ENCODE data around the gene DDR1. TPM values are rescaled to one million over a fixed set of nuclear protein-coding genes. Genes with fewer than 3 reads are reported as not detected.
A peak's percentile ranks its signal among the peaks of the same experiment; 100 is the strongest.

The DDR1 gene
- polyA plus RNA-seq (2013, experiment 1 of 2): 144 TPM
- polyA plus RNA-seq (2013, experiment 2 of 2): 140 TPM

DNA sequence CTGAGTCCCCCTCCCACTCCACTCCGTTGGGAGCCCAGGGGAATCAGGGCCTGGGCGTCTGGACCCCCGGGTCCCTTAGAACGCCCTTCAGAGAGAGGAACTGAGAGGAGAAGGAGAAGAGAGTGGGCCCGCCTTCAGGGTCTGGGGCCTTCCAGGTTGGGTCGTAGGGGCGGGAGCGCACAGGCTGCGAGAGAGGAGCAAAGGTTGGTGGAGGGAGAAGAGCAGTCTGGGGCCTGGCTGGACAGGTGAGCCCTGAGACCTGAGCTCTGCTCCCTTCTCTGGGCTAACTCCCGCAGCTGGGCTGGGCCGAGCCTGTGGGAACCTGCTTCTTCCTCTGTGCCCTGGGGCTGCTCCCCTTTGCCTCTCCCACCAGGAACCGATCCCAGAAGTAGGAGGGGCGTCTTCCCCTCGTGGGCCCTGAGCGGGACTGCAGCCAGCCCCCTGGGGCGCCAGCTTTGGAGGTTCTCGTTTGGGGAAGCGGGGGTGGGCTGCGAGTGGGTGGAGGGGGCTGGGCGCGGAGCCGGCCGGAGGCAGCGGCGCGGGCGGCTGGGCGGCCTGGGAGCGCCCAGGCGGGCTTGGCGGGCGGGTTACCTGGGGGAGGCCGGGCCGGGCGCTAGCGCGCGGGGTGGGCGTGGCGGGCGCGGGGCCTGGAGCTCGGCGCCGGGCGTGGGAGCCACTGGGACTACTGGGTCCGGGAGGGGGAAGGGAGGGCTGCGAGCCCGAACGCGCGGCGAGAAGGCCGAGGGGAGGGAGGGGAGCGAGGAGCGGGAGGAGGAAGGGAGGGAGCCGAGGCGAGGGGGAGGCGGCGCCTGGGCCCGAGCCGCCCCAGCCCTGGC, at the start of gene DDR1:
Gene DDR1 (plus strand): TSS at position 835 of the 836 bp plus-strand sequence. CDS start 4,211 bp downstream, outside the sequence.
- Histone ChIP-seq H3K79me1 (ENCODE audit: low read depth, low read length) (peaks cover 9% of the 10 kb centered on the region), H3K9me3 (replicated peaks in 1 of 2; ENCODE audit: control insufficient read depth in 2 of 2, insufficient read depth in 1 of 2, low read depth in 1 of 2, low read length in 2 of 2) (no peaks in the 10 kb centered on the region), H3K4me2 (ENCODE audit: insufficient read depth, low read length, poor library complexity, severe bottlenecking) (peak within 1 kb of the TSS; percentile 92), H3K4me3 (ENCODE audit: low read length in 2 of 2) (peak within 1 kb of the TSS; percentile 61 to 80), H3K36me3 (replicated peaks in 1 of 2; ENCODE audit: control insufficient read depth in 2 of 2, insufficient read depth in 2 of 2, low read length in 2 of 2) (peaks cover 6 to 32% of the 10 kb centered on the region in 2 donors), H3K4ac (ENCODE audit: low read length) (peak within 1 kb of the TSS; percentile 81), H2BK120ac (ENCODE audit: low read depth, low read length) (peak within 1 kb of the TSS; percentile 99), H2AK5ac (ENCODE audit: low read depth, low read length) (peak within 1 kb of the TSS; percentile 100), H2BK15ac (ENCODE audit: low read length) (peak within 1 kb of the TSS; percentile 99), H2BK5ac (ENCODE audit: low read length) (peak within 1 kb of the TSS; percentile 93), H3K27ac (replicated peaks; ENCODE audit: low read length) (peak within 1 kb of the TSS; percentile 99), H4K91ac (ENCODE audit: low read depth, low read length, poor library complexity) (peak within 1 kb of the TSS; percentile 94), H2AFZ (ENCODE audit: low read length) (no peak within 1 kb of the TSS), H3K23ac (ENCODE audit: low read depth, low read length, poor library complexity) (peak within 1 kb of the TSS; percentile 94), H3K9ac (ENCODE audit: low read depth, low read length, poor library complexity) (peak within 1 kb of the TSS; percentile 96), H3K27me3 (ENCODE audit: control insufficient read depth in 3 of 3, insufficient read depth in 3 of 3, low read depth in 1 of 3, low read length in 3 of 3) (no peaks in the 10 kb centered on the region), H3K18ac (ENCODE audit: low read length) (peak within 1 kb of the TSS; percentile 94), H3K14ac (ENCODE audit: low read length) (peak within 1 kb of the TSS; percentile 99), H2BK12ac (ENCODE audit: low read length) (peak within 1 kb of the TSS; percentile 24), H4K8ac (ENCODE audit: low read depth, low read length) (no peak within 1 kb of the TSS), H3K4me1 (ENCODE audit: control insufficient read depth in 2 of 2, insufficient read depth in 1 of 2, low read depth in 1 of 2, low read length in 2 of 2) (peaks cover 37 to 46% of the 10 kb centered on the region in 2 donors)
- DNase-seq (ENCODE audit: low spot score): peak; percentile 43
- no CpG with 5 or more reads among the region's 62 CpGs for WGBS, 2 donors (ENCODE audit: extremely low coverage in 2 of 2, insufficient read length in 2 of 2, insufficient replicate concordance in 1 of 2)

DNA sequence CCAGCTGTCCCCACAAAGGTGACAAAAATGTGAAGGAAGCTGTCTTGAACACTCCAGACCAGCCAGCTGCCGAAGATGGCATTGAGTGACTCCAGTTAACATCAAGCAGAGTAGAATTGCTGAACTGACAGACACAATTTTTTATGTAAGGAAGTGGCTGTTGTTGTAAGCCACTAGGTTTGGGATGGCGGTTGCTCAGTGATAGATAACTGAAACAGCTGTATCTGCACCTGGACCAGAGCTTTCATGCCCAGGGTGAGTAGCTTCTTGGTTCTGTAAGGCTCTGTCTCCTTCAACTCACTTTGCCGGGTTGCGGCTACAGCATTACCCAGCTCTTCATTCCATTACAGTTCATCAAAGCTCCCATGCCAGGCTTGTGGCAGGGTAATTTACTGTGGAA, 49.7 kb upstream of the DDR1 start:
- H4K8ac ChIP-seq (ENCODE audit: low read depth, low read length): no peak overlapping the region
- no peaks in the 10 kb centered on the region for H3K36me3 ChIP-seq (replicated peaks in 1 of 2; ENCODE audit: control insufficient read depth in 2 of 2, insufficient read depth in 2 of 2, low read length in 2 of 2)
- no peak overlapping the region for H3K4me3 ChIP-seq (ENCODE audit: low read length in 2 of 2)
- peak overlapping the region; percentile 19 for H3K18ac ChIP-seq (ENCODE audit: low read length)
- no peak for DNase-seq (ENCODE audit: low spot score)
- no peak overlapping the region for H2BK120ac ChIP-seq (ENCODE audit: low read depth, low read length)
- no peak overlapping the region for H3K9ac ChIP-seq (ENCODE audit: low read depth, low read length, poor library complexity)
- H3K27me3 ChIP-seq (ENCODE audit: control insufficient read depth in 3 of 3, insufficient read depth in 3 of 3, low read depth in 1 of 3, low read length in 3 of 3): no peaks in the 10 kb centered on the region
- H2BK15ac ChIP-seq (ENCODE audit: low read length): peak overlapping the region; percentile 40
- no peaks in the 10 kb centered on the region for H3K9me3 ChIP-seq (replicated peaks in 1 of 2; ENCODE audit: control insufficient read depth in 2 of 2, insufficient read depth in 1 of 2, low read depth in 1 of 2, low read length in 2 of 2)
- no peak overlapping the region for H3K27ac ChIP-seq (replicated peaks; ENCODE audit: low read length)
- no peak overlapping the region for H2AK5ac ChIP-seq (ENCODE audit: low read depth, low read length)
- H4K91ac ChIP-seq (ENCODE audit: low read depth, low read length, poor library complexity): no peak overlapping the region
- no peaks in the 10 kb centered on the region for H3K79me1 ChIP-seq (ENCODE audit: low read depth, low read length)
- no peak overlapping the region for H2BK5ac ChIP-seq (ENCODE audit: low read length)
- H3K4me2 ChIP-seq (ENCODE audit: insufficient read depth, low read length, poor library complexity, severe bottlenecking): no peak overlapping the region
- H3K23ac ChIP-seq (ENCODE audit: low read depth, low read length, poor library complexity): no peak overlapping the region
- no peak overlapping the region for H3K4ac ChIP-seq (ENCODE audit: low read length)
- no peak overlapping the region for H2BK12ac ChIP-seq (ENCODE audit: low read length)
- H3K14ac ChIP-seq (ENCODE audit: low read length): no peak overlapping the region
- peaks cover 2 to 12% of the 10 kb centered on the region in 2 donors for H3K4me1 ChIP-seq (ENCODE audit: control insufficient read depth in 2 of 2, insufficient read depth in 1 of 2, low read depth in 1 of 2, low read length in 2 of 2)
- H2AFZ ChIP-seq (ENCODE audit: low read length): no peak overlapping the region
- no CpG with 5 or more reads among the region's 4 CpGs for WGBS, 2 donors (ENCODE audit: extremely low coverage in 2 of 2, insufficient read length in 2 of 2, insufficient replicate concordance in 1 of 2)

DNA sequence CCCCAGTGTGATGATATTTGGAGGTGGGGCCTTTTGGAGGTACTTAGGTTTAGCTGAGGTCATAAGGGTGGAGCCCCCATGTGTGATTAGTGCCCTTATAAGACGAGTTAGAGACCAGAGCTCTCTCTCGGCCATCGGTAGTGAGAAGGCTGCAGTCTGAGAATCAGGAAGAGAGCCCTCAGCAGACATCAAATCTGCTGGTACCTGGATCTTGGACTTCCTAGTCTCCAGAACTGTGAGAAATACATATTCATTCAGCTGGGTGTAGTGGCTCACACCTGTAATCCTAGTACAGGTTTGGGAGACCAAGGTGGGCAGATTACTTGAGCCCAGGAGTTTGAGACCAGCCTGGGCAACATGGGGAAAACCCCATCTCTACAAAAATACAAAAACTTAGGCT, 48.7 kb upstream of the DDR1 start:
- DNase-seq (ENCODE audit: low spot score): no peak
- no peaks in the 10 kb centered on the region for H3K27me3 ChIP-seq (ENCODE audit: control insufficient read depth in 3 of 3, insufficient read depth in 3 of 3, low read depth in 1 of 3, low read length in 3 of 3)
- H3K9me3 ChIP-seq (replicated peaks in 1 of 2; ENCODE audit: control insufficient read depth in 2 of 2, insufficient read depth in 1 of 2, low read depth in 1 of 2, low read length in 2 of 2): no peaks in the 10 kb centered on the region
- H2AFZ ChIP-seq (ENCODE audit: low read length): no peak overlapping the region
- H3K36me3 ChIP-seq (replicated peaks in 1 of 2; ENCODE audit: control insufficient read depth in 2 of 2, insufficient read depth in 2 of 2, low read length in 2 of 2): no peaks in the 10 kb centered on the region
- no peak overlapping the region for H2BK5ac ChIP-seq (ENCODE audit: low read length)
- H3K23ac ChIP-seq (ENCODE audit: low read depth, low read length, poor library complexity): no peak overlapping the region
- H2BK15ac ChIP-seq (ENCODE audit: low read length): no peak overlapping the region
- no peak overlapping the region for H3K4me3 ChIP-seq (ENCODE audit: low read length in 2 of 2)
- no peak overlapping the region for H3K9ac ChIP-seq (ENCODE audit: low read depth, low read length, poor library complexity)
- no peak overlapping the region for H4K8ac ChIP-seq (ENCODE audit: low read depth, low read length)
- peaks cover 4 to 12% of the 10 kb centered on the region in 2 donors for H3K4me1 ChIP-seq (ENCODE audit: control insufficient read depth in 2 of 2, insufficient read depth in 1 of 2, low read depth in 1 of 2, low read length in 2 of 2)
- H2AK5ac ChIP-seq (ENCODE audit: low read depth, low read length): no peak overlapping the region
- no peak overlapping the region for H2BK12ac ChIP-seq (ENCODE audit: low read length)
- no peak overlapping the region for H2BK120ac ChIP-seq (ENCODE audit: low read depth, low read length)
- H3K79me1 ChIP-seq (ENCODE audit: low read depth, low read length): no peaks in the 10 kb centered on the region
- WGBS, 2 donors (ENCODE audit: extremely low coverage in 2 of 2, insufficient read length in 2 of 2, insufficient replicate concordance in 1 of 2): no CpG with 5 or more reads among the region's 3 CpGs
- H3K4me2 ChIP-seq (ENCODE audit: insufficient read depth, low read length, poor library complexity, severe bottlenecking): no peak overlapping the region
- H3K27ac ChIP-seq (replicated peaks; ENCODE audit: low read length): no peak overlapping the region
- no peak overlapping the region for H4K91ac ChIP-seq (ENCODE audit: low read depth, low read length, poor library complexity)
- no peak overlapping the region for H3K4ac ChIP-seq (ENCODE audit: low read length)
- H3K14ac ChIP-seq (ENCODE audit: low read length): no peak overlapping the region
- H3K18ac ChIP-seq (ENCODE audit: low read length): no peak overlapping the region

DNA sequence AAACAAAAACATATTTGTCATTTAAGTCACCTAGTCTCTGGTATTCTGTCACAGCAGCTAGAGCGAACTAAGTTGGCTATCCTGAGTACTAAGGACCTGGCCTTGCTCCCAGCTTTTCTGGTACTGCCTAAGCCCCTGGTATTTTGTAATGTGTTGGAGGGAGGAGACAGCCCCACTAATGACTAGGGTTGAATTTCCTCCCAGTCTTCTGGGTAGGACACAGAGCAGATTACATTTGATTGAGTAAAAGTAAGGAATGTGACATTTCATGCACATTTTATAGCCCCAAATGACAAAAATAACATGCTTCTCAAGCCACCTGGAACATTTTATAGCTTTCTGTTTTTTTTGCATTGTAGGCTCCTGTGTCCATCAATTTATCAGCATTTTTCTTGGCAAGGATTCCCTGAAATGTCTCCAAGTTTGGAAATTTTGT, 47.9 kb upstream of the DDR1 start:
- Histone ChIP-seq H2BK5ac (ENCODE audit: low read length) (no peak overlapping the region), H3K4me3 (ENCODE audit: low read length in 2 of 2) (no peak overlapping the region), H2AK5ac (ENCODE audit: low read depth, low read length) (no peak overlapping the region), H3K4ac (ENCODE audit: low read length) (no peak overlapping the region), H2BK120ac (ENCODE audit: low read depth, low read length) (no peak overlapping the region), H2AFZ (ENCODE audit: low read length) (no peak overlapping the region), H4K91ac (ENCODE audit: low read depth, low read length, poor library complexity) (no peak overlapping the region), H3K79me1 (ENCODE audit: low read depth, low read length) (no peaks in the 10 kb centered on the region), H3K4me1 (ENCODE audit: control insufficient read depth in 2 of 2, insufficient read depth in 1 of 2, low read depth in 1 of 2, low read length in 2 of 2) (peaks cover 4 to 21% of the 10 kb centered on the region in 2 donors), H3K4me2 (ENCODE audit: insufficient read depth, low read length, poor library complexity, severe bottlenecking) (no peak overlapping the region), H3K14ac (ENCODE audit: low read length) (no peak overlapping the region), H3K9me3 (replicated peaks in 1 of 2; ENCODE audit: control insufficient read depth in 2 of 2, insufficient read depth in 1 of 2, low read depth in 1 of 2, low read length in 2 of 2) (no peaks in the 10 kb centered on the region), H4K8ac (ENCODE audit: low read depth, low read length) (no peak overlapping the region), H3K23ac (ENCODE audit: low read depth, low read length, poor library complexity) (no peak overlapping the region), H3K27me3 (ENCODE audit: control insufficient read depth in 3 of 3, insufficient read depth in 3 of 3, low read depth in 1 of 3, low read length in 3 of 3) (no peaks in the 10 kb centered on the region), H3K9ac (ENCODE audit: low read depth, low read length, poor library complexity) (no peak overlapping the region), H2BK15ac (ENCODE audit: low read length) (no peak overlapping the region), H2BK12ac (ENCODE audit: low read length) (no peak overlapping the region), H3K36me3 (replicated peaks in 1 of 2; ENCODE audit: control insufficient read depth in 2 of 2, insufficient read depth in 2 of 2, low read length in 2 of 2) (no peaks in the 10 kb centered on the region), H3K27ac (replicated peaks; ENCODE audit: low read length) (no peak overlapping the region), H3K18ac (ENCODE audit: low read length) (no peak overlapping the region)
- WGBS, 2 donors (ENCODE audit: extremely low coverage in 2 of 2, insufficient read length in 2 of 2, insufficient replicate concordance in 1 of 2): no CpG with 5 or more reads among the region's 1 CpG
- no peak for DNase-seq (ENCODE audit: low spot score)
